Loucy (cell line): ENCODE measurements around the gene TMEM9.

Source experiments
- EZH2phosphoT487 ChIP-seq: fragments of 200-600 bp; IDR thresholded peaks from 2 replicates; pipeline ENCODE4 v1.6.1; 2018; ENCODE audit warnings: antibody characterized with exemption, mild to moderate bottlenecking, moderate library complexity, borderline replicate concordance
- TF ChIP-seq, protein P1 (sequence below): fragments of 200-600 bp; sonication (generic); conservative IDR thresholded peaks from 2 replicates; pipeline ENCODE4 v1.5.1; 2014; ENCODE audit warnings: mild to moderate bottlenecking, antibody characterized with exemption, low read length

GRCh38 chr1:201093561-201093960 lies 60.7 kb downstream of the TMEM9 start:
- TF ChIP-seq, protein P1, sequence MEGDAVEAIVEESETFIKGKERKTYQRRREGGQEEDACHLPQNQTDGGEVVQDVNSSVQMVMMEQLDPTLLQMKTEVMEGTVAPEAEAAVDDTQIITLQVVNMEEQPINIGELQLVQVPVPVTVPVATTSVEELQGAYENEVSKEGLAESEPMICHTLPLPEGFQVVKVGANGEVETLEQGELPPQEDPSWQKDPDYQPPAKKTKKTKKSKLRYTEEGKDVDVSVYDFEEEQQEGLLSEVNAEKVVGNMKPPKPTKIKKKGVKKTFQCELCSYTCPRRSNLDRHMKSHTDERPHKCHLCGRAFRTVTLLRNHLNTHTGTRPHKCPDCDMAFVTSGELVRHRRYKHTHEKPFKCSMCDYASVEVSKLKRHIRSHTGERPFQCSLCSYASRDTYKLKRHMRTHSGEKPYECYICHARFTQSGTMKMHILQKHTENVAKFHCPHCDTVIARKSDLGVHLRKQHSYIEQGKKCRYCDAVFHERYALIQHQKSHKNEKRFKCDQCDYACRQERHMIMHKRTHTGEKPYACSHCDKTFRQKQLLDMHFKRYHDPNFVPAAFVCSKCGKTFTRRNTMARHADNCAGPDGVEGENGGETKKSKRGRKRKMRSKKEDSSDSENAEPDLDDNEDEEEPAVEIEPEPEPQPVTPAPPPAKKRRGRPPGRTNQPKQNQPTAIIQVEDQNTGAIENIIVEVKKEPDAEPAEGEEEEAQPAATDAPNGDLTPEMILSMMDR, result no peak
- no peak for TF ChIP-seq EZH2phosphoT487
